ENCODE data around the gene CEMIP2. TPM values are rescaled to one million over a fixed set of nuclear protein-coding genes. Genes with fewer than 3 reads are reported as not detected.
A peak's percentile ranks its signal among the peaks of the same experiment; 100 is the strongest.

Gene CEMIP2
- total and polyA plus RNA-seq, 2 of the 13 experiments (the other 11 are each of a cell fraction or from before 2014, with no cell fraction given) = 94.3 to 128 TPM

- TF ChIP-seq ZNF460 (CRISPR knock-in tag; IDR thresholded peaks at IDR 0.05; ENCODE audit: borderline replicate concordance) (no peak), ARID4A (CRISPR knock-in tag; IDR thresholded peaks at IDR 0.05; ENCODE audit: borderline replicate concordance) (peak; percentile 34; the same call in 1 of the 2 replicates), ZNF580 (CRISPR knock-in tag; IDR thresholded peaks at IDR 0.05; ENCODE audit: borderline replicate concordance, low read depth) (0 out of 2 replicates have a peak, but pooled peaks have one; percentile 55), NFRKB (IDR thresholded peaks at IDR 0.05) (no peak), SOX6 (IDR thresholded peaks at IDR 0.05) (no peak), SOX6 (CRISPR knock-in tag; IDR thresholded peaks at IDR 0.05) (peak; percentile 86), HNF4A (CRISPR knock-in tag; IDR thresholded peaks at IDR 0.05) (peak; percentile 56), FOXO1 (CRISPR knock-in tag; IDR thresholded peaks at IDR 0.05) (peak; percentile 65; the same call in 1 of the 2 replicates), ZNF556 (CRISPR knock-in tag; IDR thresholded peaks at IDR 0.05; ENCODE audit: borderline replicate concordance) (peak; percentile 58; the same call in 1 of the 2 replicates), ZBED4 (CRISPR knock-in tag; IDR thresholded peaks at IDR 0.05; ENCODE audit: borderline replicate concordance) (no peak), ZIK1 (CRISPR knock-in tag; IDR thresholded peaks at IDR 0.05; ENCODE audit: borderline replicate concordance, low read depth) (no peak), NR2F6 (IDR thresholded peaks at IDR 0.05) (no peak; the same call in 1 of the 2 replicates), NR2F6 (CRISPR knock-in tag; IDR thresholded peaks at IDR 0.05) (peak; percentile 49; the same call in 1 of the 2 replicates), FOXK1 (CRISPR knock-in tag; IDR thresholded peaks at IDR 0.05; ENCODE audit: borderline replicate concordance, low read depth) (peak; percentile 99)
- TF ChIP-seq, protein P1, sequence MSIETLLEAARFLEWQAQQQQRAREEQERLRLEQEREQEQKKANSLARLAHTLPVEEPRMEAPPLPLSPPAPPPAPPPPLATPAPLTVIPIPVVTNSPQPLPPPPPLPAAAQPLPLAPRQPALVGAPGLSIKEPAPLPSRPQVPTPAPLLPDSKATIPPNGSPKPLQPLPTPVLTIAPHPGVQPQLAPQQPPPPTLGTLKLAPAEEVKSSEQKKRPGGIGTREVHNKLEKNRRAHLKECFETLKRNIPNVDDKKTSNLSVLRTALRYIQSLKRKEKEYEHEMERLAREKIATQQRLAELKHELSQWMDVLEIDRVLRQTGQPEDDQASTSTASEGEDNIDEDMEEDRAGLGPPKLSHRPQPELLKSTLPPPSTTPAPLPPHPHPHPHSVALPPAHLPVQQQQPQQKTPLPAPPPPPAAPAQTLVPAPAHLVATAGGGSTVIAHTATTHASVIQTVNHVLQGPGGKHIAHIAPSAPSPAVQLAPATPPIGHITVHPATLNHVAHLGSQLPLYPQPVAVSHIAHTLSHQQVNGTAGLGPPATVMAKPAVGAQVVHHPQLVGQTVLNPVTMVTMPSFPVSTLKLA (IDR thresholded peaks at IDR 0.05) = peak; percentile 60
- TF ChIP-seq, protein P2, sequence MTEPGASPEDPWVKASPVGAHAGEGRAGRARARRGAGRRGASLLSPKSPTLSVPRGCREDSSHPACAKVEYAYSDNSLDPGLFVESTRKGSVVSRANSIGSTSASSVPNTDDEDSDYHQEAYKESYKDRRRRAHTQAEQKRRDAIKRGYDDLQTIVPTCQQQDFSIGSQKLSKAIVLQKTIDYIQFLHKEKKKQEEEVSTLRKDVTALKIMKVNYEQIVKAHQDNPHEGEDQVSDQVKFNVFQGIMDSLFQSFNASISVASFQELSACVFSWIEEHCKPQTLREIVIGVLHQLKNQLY (CRISPR knock-in tag; IDR thresholded peaks at IDR 0.05) = peak; percentile 65; the same call in 1 of the 2 replicates
Measured at GRCh38 chr9:71778085-71778484, 9.8 kb upstream of the CEMIP2 start (continued).
